ENCODE measurements around the gene PRRT3. TPM values are rescaled to one million over a fixed set of nuclear protein-coding genes. Genes with fewer than 3 reads are reported as not detected.
A peak's percentile ranks its signal among the peaks of the same experiment; 100 is the strongest.

PRRT3 gene
- total and polyA plus RNA-seq, 2 of the 8 experiments (the other 6 are each of a cell fraction or from before 2014, with no cell fraction given) = 9.0 to 9.2 TPM

GRCh38 chr3:9947025-9947995, 4.9 kb downstream of the PRRT3 start (continued):
- TF ChIP-seq SP4 (IDR thresholded peaks at IDR 0.05; ENCODE audit: low read length) (0 out of 2 replicates have a peak, but pooled peaks have one; percentile 21), CTBP2 (IDR thresholded peaks at IDR 0.05; ENCODE audit: borderline replicate concordance, insufficient read depth, insufficient read length, low read length) (no peak), SRF (IDR thresholded peaks at IDR 0.05; ENCODE audit: low read depth, low read length) (no peak)

All from H1 (cell line).